ENCODE results near the gene MCM6. TPM values are rescaled to one million over a fixed set of nuclear protein-coding genes. Genes with fewer than 3 reads are reported as not detected.

MCM6 gene
- total RNA-seq, 1 experiment from 2014 or later, result 34.9 TPM

DNA sequence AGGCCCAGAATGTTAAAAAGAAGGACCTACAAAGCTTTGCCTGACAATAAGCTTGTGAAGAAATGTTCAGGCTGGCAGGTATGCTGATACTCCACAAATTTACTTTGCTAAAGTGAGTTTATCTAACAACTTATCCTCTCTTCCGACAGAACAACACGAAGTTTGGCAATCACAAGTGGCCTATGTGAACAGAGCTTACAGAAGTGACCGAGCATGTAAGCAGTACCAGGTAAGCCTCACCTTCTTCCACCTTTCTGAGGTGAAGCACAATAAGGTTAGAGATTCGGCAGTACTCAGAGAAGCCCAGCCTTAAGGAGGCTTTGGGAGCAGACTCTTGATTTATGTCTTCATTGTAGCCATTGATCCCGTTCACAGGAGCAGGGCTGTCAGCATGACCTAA is 30.2 kb downstream of the MCM6 start:
- peaks cover 16% of the 10 kb centered on the region for H3K4me1 ChIP-seq (replicated peaks)
- H3K9me3 ChIP-seq (replicated peaks), result no peaks in the 10 kb centered on the region
- H3K27ac ChIP-seq, result no peak overlapping the region
- DNase-seq (ENCODE audit: low read depth in 1 of 2, low spot score in 2 of 2), result no peak
- peaks cover 83% of the 10 kb centered on the region for H3K36me3 ChIP-seq
- H3K4me3 ChIP-seq, result no peak overlapping the region
- no peaks in the 10 kb centered on the region for H3K27me3 ChIP-seq (replicated peaks)

DNA sequence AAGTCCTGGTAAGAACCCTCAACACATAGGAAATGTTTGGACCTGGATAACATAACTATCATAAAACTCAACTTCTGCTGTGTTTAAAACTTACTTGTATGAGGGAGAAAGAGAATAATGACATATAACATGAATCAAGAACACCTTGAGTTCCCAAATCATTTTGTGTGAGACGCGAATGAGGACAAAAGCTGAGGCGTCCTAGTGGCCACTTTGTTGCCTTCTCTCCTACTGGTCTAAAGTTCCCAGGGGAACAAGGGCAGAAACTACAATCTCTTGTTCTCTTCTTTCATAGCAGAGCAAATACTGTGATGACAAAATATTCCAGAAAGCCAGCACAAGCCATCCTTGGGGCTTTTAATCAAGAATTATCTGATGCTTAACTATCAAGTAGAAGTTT is 31.0 kb downstream of the MCM6 start:
- Histone ChIP-seq H3K36me3 (peaks cover 82% of the 10 kb centered on the region), H3K9me3 (replicated peaks) (no peaks in the 10 kb centered on the region), H3K27ac (no peak overlapping the region), H3K27me3 (replicated peaks) (no peaks in the 10 kb centered on the region), H3K4me3 (no peak overlapping the region), H3K4me1 (replicated peaks) (peaks cover 24% of the 10 kb centered on the region)
- DNase-seq (ENCODE audit: low read depth in 1 of 2, low spot score in 2 of 2), result no peak

- peaks cover 81% of the 10 kb centered on the region for H3K36me3 ChIP-seq
- H3K9me3 ChIP-seq (replicated peaks), result no peaks in the 10 kb centered on the region
- no peak overlapping the region for H3K4me3 ChIP-seq
- H3K4me1 ChIP-seq (replicated peaks), result peaks cover 31% of the 10 kb centered on the region
- H3K27ac ChIP-seq, result no peak overlapping the region
- DNase-seq (ENCODE audit: low read depth in 1 of 2, low spot score in 2 of 2), result no peak
- H3K27me3 ChIP-seq (replicated peaks), result no peaks in the 10 kb centered on the region
These were observed 31.8 kb downstream of the MCM6 start for GRCh38 chr2:135844301-135844895.

DNA sequence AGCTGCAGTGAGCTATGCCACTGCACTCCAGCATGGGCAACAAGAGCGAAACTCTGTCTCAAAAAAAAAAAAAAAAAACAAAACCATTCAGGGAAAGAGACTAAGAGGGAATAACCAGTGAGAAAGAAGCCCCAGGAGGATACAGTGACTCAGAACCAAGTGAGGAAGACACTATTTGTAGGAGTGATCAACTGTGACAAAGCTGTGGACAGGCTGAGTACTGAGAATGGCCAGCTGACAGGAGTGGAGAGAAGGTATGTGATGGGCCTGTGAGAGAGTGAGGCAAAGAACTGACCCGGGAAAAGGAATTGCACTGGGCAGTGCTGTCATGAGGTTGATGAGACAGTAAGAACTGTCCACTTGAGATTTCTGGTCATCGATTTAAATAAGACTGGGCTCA is 32.6 kb downstream of the MCM6 start:
- H3K4me3 ChIP-seq, result no peak overlapping the region
- DNase-seq (ENCODE audit: low read depth in 1 of 2, low spot score in 2 of 2), result no peak
- no peaks in the 10 kb centered on the region for H3K27me3 ChIP-seq (replicated peaks)
- H3K9me3 ChIP-seq (replicated peaks), result no peaks in the 10 kb centered on the region
- H3K27ac ChIP-seq, result no peak overlapping the region
- H3K4me1 ChIP-seq (replicated peaks), result peaks cover 34% of the 10 kb centered on the region
- peaks cover 74% of the 10 kb centered on the region for H3K36me3 ChIP-seq

- peak; percentile 25 to 36 for DNase-seq (ENCODE audit: low read depth in 1 of 2, low spot score in 2 of 2)
- Histone ChIP-seq H3K9me3 (replicated peaks) (no peaks in the 10 kb centered on the region), H3K36me3 (peaks cover 46% of the 10 kb centered on the region), H3K27ac (peak overlapping the region; percentile 28), H3K4me3 (no peak overlapping the region), H3K4me1 (replicated peaks) (peaks cover 34% of the 10 kb centered on the region), H3K27me3 (replicated peaks) (no peaks in the 10 kb centered on the region)
These were observed 35.6 kb downstream of the MCM6 start for GRCh38 chr2:135840601-135841000.

- peaks cover 34% of the 10 kb centered on the region for H3K4me1 ChIP-seq (replicated peaks)
- DNase-seq (ENCODE audit: low read depth in 1 of 2, low spot score in 2 of 2), result peak; percentile 35 to 37
These were observed 36.5 kb downstream of the MCM6 start for GRCh38 chr2:135839713-135840112.

GRCh38 chr2:135838502-135838901 is 37.7 kb downstream of the MCM6 start:
- Histone ChIP-seq H3K4me3 (no peak overlapping the region), H3K27ac (no peak overlapping the region), H3K9me3 (replicated peaks) (no peaks in the 10 kb centered on the region), H3K36me3 (peaks cover 26% of the 10 kb centered on the region), H3K27me3 (replicated peaks) (no peaks in the 10 kb centered on the region), H3K4me1 (replicated peaks) (peaks cover 34% of the 10 kb centered on the region)
- DNase-seq (ENCODE audit: low read depth in 1 of 2, low spot score in 2 of 2), result no peak

More at GRCh38 chr2:135839713-135840112, 36.5 kb downstream of the MCM6 start:
- H3K4me3 ChIP-seq, result no peak overlapping the region
- H3K27me3 ChIP-seq (replicated peaks), result no peaks in the 10 kb centered on the region
- peaks cover 37% of the 10 kb centered on the region for H3K36me3 ChIP-seq
- no peaks in the 10 kb centered on the region for H3K9me3 ChIP-seq (replicated peaks)
- H3K27ac ChIP-seq, result peak overlapping the region; percentile 28

DNA sequence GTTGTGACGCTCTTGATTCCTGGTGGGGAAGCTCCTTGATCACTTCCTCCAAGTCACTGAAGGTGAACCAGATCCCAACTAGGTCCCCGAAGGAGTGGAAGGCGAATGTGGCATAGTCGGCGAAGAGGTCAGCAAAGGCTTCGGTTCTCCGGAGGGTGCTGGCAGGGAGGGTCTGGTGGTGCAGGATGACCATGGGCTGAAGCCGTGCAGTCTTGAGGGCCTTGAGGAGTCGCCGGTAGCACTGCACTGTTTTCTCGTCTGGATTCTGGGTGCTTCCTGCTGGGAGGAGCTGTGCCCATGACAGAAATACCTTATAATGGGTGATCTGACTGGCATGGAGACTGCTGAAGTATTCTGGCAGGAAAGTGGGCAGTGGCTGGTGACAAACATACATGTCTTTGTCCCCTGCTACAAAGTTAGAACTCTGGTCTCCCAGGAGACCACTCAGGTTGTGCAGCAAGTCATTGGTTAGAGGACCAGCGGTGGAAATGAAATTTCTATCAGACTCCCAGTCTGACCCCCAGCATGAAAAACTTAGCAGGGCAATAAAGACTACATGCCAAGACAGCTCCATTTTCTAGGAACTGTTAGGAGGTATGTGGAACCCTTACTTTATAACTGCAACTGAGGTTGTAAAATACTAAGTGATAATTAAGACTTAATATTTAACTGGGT is 39.5 kb downstream of the MCM6 start, which contains the start of gene LCT:
Gene LCT (minus strand): TSS at position 589 of the 675 bp plus-strand sequence. CDS start 15 bp downstream, at position 574.
- Histone ChIP-seq H3K36me3 (peaks cover 10% of the 10 kb centered on the region), H3K27ac (no peak within 1 kb of the TSS), H3K4me3 (no peak within 1 kb of the TSS), H3K9me3 (replicated peaks) (no peaks in the 10 kb centered on the region), H3K4me1 (replicated peaks) (peaks cover 24% of the 10 kb centered on the region), H3K27me3 (replicated peaks) (no peaks in the 10 kb centered on the region)
- peak in 1 of 2 experiments; percentile 28 for DNase-seq (ENCODE audit: low read depth in 1 of 2, low spot score in 2 of 2)

DNA sequence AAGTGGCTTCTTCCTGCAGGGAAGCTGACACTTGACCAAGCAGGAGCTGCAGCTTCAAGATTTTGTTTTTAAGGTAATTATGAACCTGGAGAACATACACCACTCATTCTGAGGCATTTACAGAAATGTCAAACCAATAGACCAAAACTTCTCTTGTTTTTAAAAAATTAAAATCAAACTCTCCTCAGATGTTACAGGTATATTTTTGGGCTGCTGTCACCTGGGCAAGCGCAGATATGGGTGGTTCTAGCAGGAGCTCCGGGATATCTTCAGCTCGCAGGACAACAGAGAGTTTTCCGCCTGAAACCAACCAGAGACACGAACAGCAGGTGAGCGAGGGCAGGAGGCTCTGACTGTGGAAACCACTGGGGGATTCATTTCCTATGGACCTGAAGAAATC is 43.4 kb downstream of the MCM6 start:
- Histone ChIP-seq H3K27ac (no peak overlapping the region), H3K9me3 (replicated peaks) (no peaks in the 10 kb centered on the region), H3K4me1 (replicated peaks) (no peaks in the 10 kb centered on the region), H3K27me3 (replicated peaks) (no peaks in the 10 kb centered on the region), H3K4me3 (no peak overlapping the region), H3K36me3 (no peaks in the 10 kb centered on the region)
- no peak for DNase-seq (ENCODE audit: low read depth in 1 of 2, low spot score in 2 of 2)

DNA sequence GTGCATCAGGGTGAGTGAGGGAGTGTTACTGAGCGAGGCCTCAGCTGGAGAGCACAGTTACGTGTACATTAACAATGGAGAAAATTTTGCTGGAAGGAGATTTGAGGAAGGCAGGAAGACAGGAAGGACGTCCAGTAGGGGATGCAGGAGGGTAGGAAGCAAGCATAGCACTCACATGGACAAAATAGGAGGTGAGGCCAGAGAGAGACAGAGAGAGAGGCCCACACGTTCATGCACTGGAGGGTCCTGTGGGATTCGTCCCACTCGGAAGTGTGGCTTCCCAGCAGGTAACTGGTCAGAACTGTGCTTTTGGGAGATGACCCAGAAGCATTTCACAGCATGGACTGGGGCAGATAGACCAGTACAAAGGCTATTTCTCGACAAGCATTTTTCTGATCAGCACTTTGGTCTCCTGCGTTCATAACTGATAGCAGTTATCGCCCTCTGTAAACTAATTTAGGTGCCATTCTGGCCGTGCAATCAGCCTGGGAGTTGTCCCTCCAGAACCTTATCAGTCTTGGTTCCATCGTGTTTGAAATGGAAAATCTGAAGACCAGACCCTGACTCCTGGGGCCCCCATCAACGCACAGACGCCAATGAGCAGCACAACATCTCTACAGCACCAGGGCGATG is 44.9 kb downstream of the MCM6 start:
- Histone ChIP-seq H3K9me3 (replicated peaks) (no peaks in the 10 kb centered on the region), H3K27me3 (replicated peaks) (no peaks in the 10 kb centered on the region), H3K4me3 (no peak overlapping the region), H3K27ac (no peak overlapping the region), H3K36me3 (no peaks in the 10 kb centered on the region), H3K4me1 (replicated peaks) (no peaks in the 10 kb centered on the region)
- no peak for DNase-seq (ENCODE audit: low read depth in 1 of 2, low spot score in 2 of 2)

DNA sequence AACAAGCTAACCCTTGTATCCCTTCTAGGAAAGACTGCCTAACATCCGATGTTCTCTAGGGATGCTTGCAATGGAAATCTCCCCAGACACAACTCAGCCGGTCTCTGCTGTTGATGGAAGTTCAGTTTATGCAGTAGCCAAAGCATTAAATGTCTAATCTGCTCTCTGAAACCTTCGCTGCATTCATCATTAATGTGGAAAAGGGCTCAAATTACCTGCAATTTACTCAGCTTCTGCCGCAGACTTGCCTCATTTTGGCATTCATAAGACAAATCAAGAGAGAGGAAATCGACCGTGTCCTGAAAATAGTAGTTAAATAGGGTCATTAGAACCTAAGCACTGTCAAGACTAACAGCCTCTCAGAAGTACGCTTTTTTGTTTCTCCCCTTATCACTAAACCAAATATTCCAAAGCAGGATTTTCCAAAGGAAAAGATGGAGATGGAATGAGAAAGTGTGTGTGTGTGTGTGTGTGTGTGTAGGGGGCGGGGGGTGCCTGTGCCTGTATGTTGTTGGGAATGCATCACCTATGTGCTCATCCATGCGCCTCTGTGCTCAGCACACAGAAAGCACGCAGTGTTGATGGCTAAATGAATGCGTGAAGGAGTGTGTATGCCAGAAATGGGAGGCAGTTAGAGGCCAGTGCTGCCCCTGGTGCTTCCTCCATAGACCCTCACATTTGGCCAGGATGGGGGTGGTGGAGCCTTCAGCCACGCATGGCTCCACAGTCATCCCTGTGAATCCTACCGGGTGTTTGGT is 46.7 kb downstream of the MCM6 start:
- Histone ChIP-seq H3K27ac (no peak overlapping the region), H3K4me1 (replicated peaks) (no peaks in the 10 kb centered on the region), H3K27me3 (replicated peaks) (no peaks in the 10 kb centered on the region), H3K4me3 (no peak overlapping the region), H3K9me3 (replicated peaks) (no peaks in the 10 kb centered on the region), H3K36me3 (no peaks in the 10 kb centered on the region)
- DNase-seq (ENCODE audit: low read depth in 1 of 2, low spot score in 2 of 2), result no peak

- Histone ChIP-seq H3K36me3 (no peaks in the 10 kb centered on the region), H3K4me3 (no peak overlapping the region), H3K27ac (no peak overlapping the region), H3K9me3 (replicated peaks) (no peaks in the 10 kb centered on the region; the same call in 1 of the 2 replicates), H3K4me1 (replicated peaks) (no peaks in the 10 kb centered on the region), H3K27me3 (replicated peaks) (no peaks in the 10 kb centered on the region)
- DNase-seq (ENCODE audit: low read depth in 1 of 2, low spot score in 2 of 2), result no peak
These were observed 49.7 kb downstream of the MCM6 start for GRCh38 chr2:135826544-135826943.

DNA sequence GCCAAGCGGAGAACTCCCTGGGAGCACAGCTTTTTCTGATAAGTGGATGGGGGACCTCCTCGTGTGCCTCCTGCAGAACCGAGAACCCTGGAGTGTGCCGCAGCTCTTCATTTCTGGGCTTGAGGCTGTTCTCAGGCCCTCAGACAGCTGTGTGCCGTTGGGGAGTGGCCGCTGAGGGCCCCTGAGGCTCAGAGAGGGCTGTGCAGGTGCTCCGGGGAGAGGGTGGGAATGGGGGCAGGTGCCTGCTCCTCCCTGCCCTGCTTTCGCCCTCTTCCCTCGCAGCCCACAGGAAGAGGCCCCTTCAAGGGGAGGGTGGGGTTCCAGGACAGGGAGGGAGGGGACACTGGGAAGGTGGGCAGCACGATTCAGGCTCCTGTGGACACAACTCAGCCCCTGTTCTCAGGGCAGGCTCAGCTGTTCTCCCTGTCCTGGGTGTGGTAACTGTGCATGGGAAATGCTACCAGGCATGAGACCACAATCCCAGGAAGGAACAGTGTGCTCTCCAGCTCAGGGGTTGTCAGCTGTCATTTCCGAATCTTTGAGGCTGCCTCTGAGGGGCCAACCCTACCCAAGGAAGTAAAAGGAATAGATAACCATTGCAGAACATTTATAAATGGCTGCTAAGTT is 50.6 kb downstream of the MCM6 start:
- no peak overlapping the region for H3K4me3 ChIP-seq
- no peaks in the 10 kb centered on the region; the same call in 1 of the 2 replicates for H3K9me3 ChIP-seq (replicated peaks)
- H3K27ac ChIP-seq, result no peak overlapping the region
- no peaks in the 10 kb centered on the region for H3K36me3 ChIP-seq
- no peak for DNase-seq (ENCODE audit: low read depth in 1 of 2, low spot score in 2 of 2)
- no peaks in the 10 kb centered on the region for H3K27me3 ChIP-seq (replicated peaks)
- H3K4me1 ChIP-seq (replicated peaks), result no peaks in the 10 kb centered on the region
